B cell (primary cell): ENCODE data around the gene BTBD6. TPM values are rescaled to one million over a fixed set of nuclear protein-coding genes. Genes with fewer than 3 reads are reported as not detected.

Experiments
- ATAC-seq: fragments of 200-7000 bp; cut with Tn5 transposase; one replicate; pipeline ENCODE4 v1.10.0; 2021; ENCODE audit warnings: low read depth, mild to moderate bottlenecking, moderate number of reproducible peaks, moderate library complexity
- CTCF ChIA-PET: fragments of 350-600 bp; sonication (Branson Sonifier 250); formaldehyde crosslinking; loops from one replicate; lab custom pipeline; 2021; ENCODE audit warnings: antibody characterized with exemption, inconsistent platforms; lab: Charles Lee
- POLR2A ChIA-PET: fragments of 350-600 bp; sonication (Branson Sonifier 250); formaldehyde crosslinking; loops from one replicate; lab custom pipeline; 2021; ENCODE audit warnings: antibody characterized with exemption; lab: Charles Lee
- DNase-seq: peaks from one replicate; pipeline ENCODE4 v3.0.0; 2013
- H2AFZ ChIP-seq: 2 replicates; pipeline ENCODE4 v1.6.1; 2012; ENCODE audit warnings: mild to moderate bottlenecking, low read depth, low read length; ENCODE audit not compliant: insufficient read depth, poor library complexity, severe bottlenecking
- H3K27ac ChIP-seq, 2 donors: 1 replicate in 1 of 2; 2 replicates in 1 of 2; pipeline ENCODE4 v1.5.1; 2012 to 2013; ENCODE audit warnings: low read length in 2 of 2, mild to moderate bottlenecking in 2 of 2, moderate library complexity in 1 of 2
- H3K27me3 ChIP-seq, 4 experiments: fragments of 200-600 bp in 1 of 4; sonication (generic) in 1 of 4; replicated peaks in 1 of 4; 1 replicate in 2 of 4; 2 replicates in 2 of 4; pipeline versions ENCODE4 v1.6.1 to v1.7.0; 2013 to 2016; ENCODE audit warnings: low read length in 3 of 4, mild to moderate bottlenecking in 2 of 4, mixed read lengths in 1 of 4, moderate library complexity in 1 of 4; ENCODE audit not compliant: insufficient read depth in 4 of 4, control insufficient read depth in 3 of 4; ENCODE audit errors: control extremely low read depth in 1 of 4
- H3K36me3 ChIP-seq, 2 experiments: replicated peaks in 1 of 2; 1 replicate in 1 of 2; 2 replicates in 1 of 2; pipeline versions ENCODE4 v1.6.1 to v1.7.1; 2013; ENCODE audit warnings: low read length in 1 of 2; ENCODE audit not compliant: insufficient read depth in 2 of 2, control insufficient read depth in 1 of 2; ENCODE audit errors: control extremely low read depth in 1 of 2, extremely low read depth in 1 of 2
- H3K4me1 ChIP-seq, 2 donors: fragments of 200-600 bp in 1 of 2; sonication (generic) in 1 of 2; 1 replicate in 1 of 2; 2 replicates in 1 of 2; pipeline versions ENCODE4 v1.5.1 to v1.6.1; 2013 to 2017; ENCODE audit warnings: low read length in 2 of 2; ENCODE audit not compliant: control insufficient read depth in 2 of 2, insufficient read depth in 2 of 2
- H3K4me2 ChIP-seq: replicated peaks from 2 replicates; pipeline ENCODE3; 2012; ENCODE audit warnings: mild to moderate bottlenecking, low read depth, low read length; ENCODE audit not compliant: poor library complexity, severe bottlenecking
- H3K4me3 ChIP-seq, 5 experiments: fragments of 200-600 bp in 1 of 5; sonication (generic) in 1 of 5; 1 replicate in 3 of 5; 2 replicates in 2 of 5; pipeline versions ENCODE4 v1.5.1 to v1.7.0; 2011 to 2016; ENCODE audit warnings: low read length in 4 of 5, mild to moderate bottlenecking in 4 of 5, low read depth in 2 of 5, control low read depth in 1 of 5, moderate library complexity in 1 of 5; ENCODE audit not compliant: insufficient read depth in 1 of 5; ENCODE audit errors: control extremely low read depth in 1 of 5, extremely low read depth in 1 of 5
- H3K79me2 ChIP-seq: fragments of 200-600 bp; sonication (generic); one replicate; pipeline ENCODE4 v1.6.0; 2016; ENCODE audit warnings: low read length; ENCODE audit not compliant: control insufficient read depth, insufficient read depth
- H3K9ac ChIP-seq: fragments of 200-600 bp; sonication (generic); 2 replicates; pipeline ENCODE4 v1.6.1; 2017; ENCODE audit warnings: mild to moderate bottlenecking, low read length, moderate library complexity
- H3K9me3 ChIP-seq, 3 donors: one replicate each; pipeline versions ENCODE4 v1.6.1 to v1.7.1; 2013; ENCODE audit warnings: low read length in 2 of 3; ENCODE audit not compliant: control insufficient read depth in 2 of 3, insufficient read depth in 1 of 3; ENCODE audit errors: control extremely low read depth in 1 of 3
- H4K20me1 ChIP-seq: 2 replicates; pipeline ENCODE4 v1.6.0; 2012; ENCODE audit warnings: mild to moderate bottlenecking, low read length; ENCODE audit not compliant: insufficient read depth, control insufficient read depth, poor library complexity, severe bottlenecking
- H3K27ac Mint-ChIP-seq: one replicate; pipeline ENCODE4 v1.8.0; 2021; ENCODE audit warnings: mixed read lengths
- H3K27me3 Mint-ChIP-seq: one replicate; pipeline ENCODE4 v1.8.0; 2021; ENCODE audit warnings: mixed read lengths
- H3K4me1 Mint-ChIP-seq: one replicate; pipeline ENCODE4 v1.8.0; 2021; ENCODE audit warnings: mixed read lengths
- H3K4me3 Mint-ChIP-seq: one replicate; pipeline ENCODE4 v1.8.0; 2021; ENCODE audit warnings: mixed read lengths
- H3K9me3 Mint-ChIP-seq: one replicate; pipeline ENCODE4 v1.8.0; 2022; ENCODE audit warnings: mixed read lengths; ENCODE audit not compliant: insufficient read depth
- CTCF ChIP-seq: fragments of 200-600 bp; IDR thresholded peaks from one replicate; pipeline ENCODE4 v1.8.0; 2022; ENCODE audit warnings: antibody characterized with exemption, mild to moderate bottlenecking
- EZH2 ChIP-seq: IDR thresholded peaks from 2 replicates; pipeline ENCODE4 v1.6.1; 2012; ENCODE audit warnings: borderline replicate concordance, low read depth, mild to moderate bottlenecking, moderate library complexity, low read length; ENCODE audit not compliant: insufficient read depth, poor library complexity, severe bottlenecking
- WGBS: methylation state at CpG from one replicate; pipeline ENCODE4 v1.1.5; 2013; ENCODE audit warnings: missing lambda C conversion rate; ENCODE audit not compliant: insufficient coverage; 5-methylcytosine and 5-hydroxymethylcytosine counted together
- intact Hi-C: fragments of 100-400 bp; cut with micrococcal nuclease; formaldehyde crosslinking; loops from one replicate; pipeline ENCODE4 v1.10.0; 2022
- polyA plus RNA-seq: library from polyadenylated mRNA; depleted of rRNA; stranded (reverse); fragments of >200 nt; gene quantifications from 2 replicates; pipeline ENCODE4 v1.2.3, GENCODE V29; 2012
- total RNA-seq, 2 donors: library from RNA; stranded (reverse); fragments of 120-200 nt in 1 of 2; gene quantifications; 1 replicate in 1 of 2; 2 replicates in 1 of 2; pipeline versions ENCODE4 v1.2.3 to v1.2.4, GENCODE V29; 2013 to 2022

BTBD6 gene
- total and polyA plus RNA-seq, 2 donors (not counting 1 experiment from before 2014, with no cell fraction given) = 33.4 to 36.1 TPM

DNA sequence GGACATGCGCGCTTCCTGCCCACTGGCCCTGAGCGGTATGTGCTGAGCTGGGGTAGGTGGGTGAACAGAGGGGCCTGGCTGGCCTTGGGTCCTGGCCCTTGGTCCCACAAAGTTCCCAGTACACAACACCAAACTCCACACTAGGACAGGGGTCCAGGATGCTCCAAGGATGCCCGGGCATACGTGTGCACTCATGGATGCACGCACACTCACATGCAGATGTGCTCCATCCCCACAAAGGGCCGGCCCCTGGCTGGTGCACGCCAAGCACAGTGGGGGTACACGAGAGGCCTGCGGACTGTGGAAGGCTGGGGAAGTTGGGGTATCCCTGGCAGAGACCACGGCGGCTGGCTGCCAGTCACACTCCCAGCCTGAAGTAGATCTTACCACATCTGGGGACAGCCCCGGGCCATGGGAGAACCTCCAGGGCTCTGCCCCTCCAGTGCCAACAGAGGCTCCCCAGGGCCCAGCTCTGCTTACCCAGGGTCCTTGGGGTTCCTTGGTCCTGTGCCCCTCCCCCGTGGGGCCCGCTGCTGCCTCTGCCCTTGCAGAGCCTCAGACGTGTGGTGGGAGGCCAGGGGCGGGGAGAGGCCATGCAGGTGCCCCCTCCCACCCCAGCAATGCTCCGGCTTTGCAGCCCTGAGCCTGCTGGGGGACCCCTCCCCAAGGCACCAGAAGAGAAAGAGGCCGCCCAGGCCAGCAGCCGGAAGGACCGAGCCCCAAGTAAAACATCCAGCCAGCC, 43.2 kb upstream of the BTBD6 start:
- DNase-seq (no peak), ATAC-seq (no peak)
- Mint-ChIP-seq H3K27me3 (peaks cover 4% of the 10 kb centered on the region), H3K27ac (no peak overlapping the region), H3K4me1 (peaks cover 15% of the 10 kb centered on the region), H3K4me3 (no peak overlapping the region), H3K9me3 (no peaks in the 10 kb centered on the region)
- peaks cover 18 to 29% of the 10 kb centered on the region in 2 donors for H3K4me1 ChIP-seq
- peak overlapping the region; percentile 2 for H3K4me2 ChIP-seq
- H3K27ac ChIP-seq = no peak overlapping the region
- intact Hi-C loops = loop anchor here (5.0 kb wide), 3 partner anchors 113 to 322 kb away; partner anchors contain the start of genes TEDC1 and TMEM121
- POLR2A ChIA-PET = no interaction called here
- 58% methylated on average over 15 of the region's 21 CpGs for WGBS
- no peak overlapping the region for H3K9ac ChIP-seq
- no peak overlapping the region for H3K4me3 ChIP-seq
- H3K27me3 ChIP-seq = peaks cover 0 to 35% (median 7%) of the 10 kb centered on the region in 4 experiments
- H3K9me3 ChIP-seq = peaks cover 0 to 8% (median 0%) of the 10 kb centered on the region in 3 donors
- CTCF ChIA-PET = interaction anchor here (0.6 to 1.6 kb wide), 4 partner anchors 12 to 323 kb away, joined by 3 to 7 read pairs (median 4); no protein-coding TSS in a partner anchor
- H3K79me2 ChIP-seq = no peaks in the 10 kb centered on the region
- H3K36me3 ChIP-seq = peaks cover 0 to 2% of the 10 kb centered on the region in 2 experiments
- no peaks in the 10 kb centered on the region for H4K20me1 ChIP-seq
- no peak for TF ChIP-seq EZH2
- no peak for TF ChIP-seq CTCF
- H2AFZ ChIP-seq = no peak overlapping the region

DNA sequence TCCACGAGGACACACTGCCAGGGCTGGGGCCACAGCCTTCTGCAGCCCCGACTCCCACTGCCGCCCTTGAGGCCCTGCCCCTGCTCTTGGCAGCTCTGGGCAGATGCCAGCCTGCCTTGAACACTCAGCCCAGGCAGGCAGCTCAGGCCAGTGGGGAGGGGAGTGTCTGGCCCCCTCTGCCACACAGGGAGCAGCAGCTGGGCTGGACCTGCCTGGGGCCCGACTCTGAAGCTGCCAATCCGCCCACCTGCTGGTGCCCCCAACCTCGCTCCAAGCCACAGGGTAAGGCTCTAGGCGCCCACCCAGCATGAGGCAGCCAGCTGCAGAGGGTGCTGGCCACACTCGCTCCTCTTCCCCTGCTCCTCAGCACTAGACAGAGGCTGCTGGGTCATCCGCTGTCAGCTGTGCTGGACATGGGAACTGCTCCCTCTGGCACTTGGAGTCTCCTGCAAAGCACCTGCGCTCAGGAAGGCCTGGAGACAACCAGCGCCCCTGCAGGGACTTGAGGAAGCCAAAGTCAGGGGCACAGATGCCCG, 42.6 kb upstream of the BTBD6 start:
- peaks cover 0 to 28% (median 6%) of the 10 kb centered on the region in 4 experiments for H3K27me3 ChIP-seq
- peaks cover 0 to 8% (median 0%) of the 10 kb centered on the region in 3 donors for H3K9me3 ChIP-seq
- no peaks in the 10 kb centered on the region for H3K9me3 Mint-ChIP-seq
- peaks cover 0 to 4% of the 10 kb centered on the region in 2 experiments for H3K36me3 ChIP-seq
- no peak overlapping the region for H3K4me3 ChIP-seq
- no peak overlapping the region for H2AFZ ChIP-seq
- H3K79me2 ChIP-seq = no peaks in the 10 kb centered on the region
- H3K4me3 Mint-ChIP-seq = no peak overlapping the region
- intact Hi-C loops = no loop called here
- peaks cover 15% of the 10 kb centered on the region for H3K4me1 Mint-ChIP-seq
- TF ChIP-seq CTCF (no peak), EZH2 (no peak)
- no peak overlapping the region for H3K9ac ChIP-seq
- no peak overlapping the region for H3K4me2 ChIP-seq
- DNase-seq (no peak), ATAC-seq (no peak)
- H3K27ac Mint-ChIP-seq = no peak overlapping the region
- ChIA-PET POLR2A (no interaction called here), CTCF (interaction anchor here (0.6 to 1.6 kb wide), 2 partner anchors 76 to 146 kb away, joined by 3 to 7 read pairs; no protein-coding TSS in a partner anchor)
- H3K27me3 Mint-ChIP-seq = peaks cover 2% of the 10 kb centered on the region
- H3K4me1 ChIP-seq = peaks cover 18 to 29% of the 10 kb centered on the region in 2 donors
- no peaks in the 10 kb centered on the region for H4K20me1 ChIP-seq
- no peak overlapping the region for H3K27ac ChIP-seq
- WGBS = 69% methylated on average over 12 of the region's 12 CpGs
